BE2C (cell line): ENCODE measurements around the gene FGD4.

Experiments
- DNase-seq: peaks from one replicate; pipeline ENCODE4 v3.0.0-alpha.2; 2020
- H3K27me3 ChIP-seq: fragments of 250-450 bp; sonication (Bioruptor Pico); 2 replicates; pipeline ENCODE4 v1.5.1; 2020; ENCODE audit warnings: mild to moderate bottlenecking
- H3K36me3 ChIP-seq: fragments of 250-450 bp; sonication (Bioruptor Pico); 2 replicates; pipeline ENCODE4 v1.5.1; 2020; ENCODE audit warnings: mild to moderate bottlenecking
- H3K4me1 ChIP-seq: fragments of 250-450 bp; sonication (Bioruptor Pico); 2 replicates; pipeline ENCODE4 v1.5.1; 2020
- H3K4me3 ChIP-seq: 2 replicates; pipeline ENCODE4 v1.5.1; 2011; ENCODE audit warnings: low read depth, low read length
- H3K9me3 ChIP-seq: fragments of 250-450 bp; sonication (Bioruptor Pico); 2 replicates; pipeline ENCODE4 v1.5.1; 2020
- TF ChIP-seq, protein P1 (sequence below): IDR thresholded peaks from 2 replicates; pipeline ENCODE4 v1.5.1; 2012; ENCODE audit warnings: mild to moderate bottlenecking, low read depth, low read length

The FGD4 gene

DNA sequence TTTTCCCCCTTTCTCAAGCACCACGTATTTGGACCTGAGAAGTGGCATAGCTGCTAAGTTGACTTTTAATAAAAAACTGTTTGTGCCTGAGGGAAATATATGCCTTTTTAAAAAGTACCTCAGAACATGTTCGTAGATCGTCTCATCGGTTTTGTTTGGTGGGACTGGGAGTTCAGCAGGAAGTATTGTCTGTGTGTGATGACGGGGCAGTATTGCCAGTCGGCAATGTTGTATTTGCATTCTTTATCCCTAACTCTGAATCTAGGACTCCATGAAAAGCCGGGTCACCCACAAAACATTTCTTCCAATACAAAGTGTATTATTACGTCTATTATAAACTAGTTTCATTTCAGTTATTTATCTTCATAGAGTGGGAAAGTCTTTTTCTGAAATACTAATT lies 19.7 kb upstream of the FGD4 start:
- no peaks in the 10 kb centered on the region for H3K9me3 ChIP-seq
- TF ChIP-seq, protein P1, sequence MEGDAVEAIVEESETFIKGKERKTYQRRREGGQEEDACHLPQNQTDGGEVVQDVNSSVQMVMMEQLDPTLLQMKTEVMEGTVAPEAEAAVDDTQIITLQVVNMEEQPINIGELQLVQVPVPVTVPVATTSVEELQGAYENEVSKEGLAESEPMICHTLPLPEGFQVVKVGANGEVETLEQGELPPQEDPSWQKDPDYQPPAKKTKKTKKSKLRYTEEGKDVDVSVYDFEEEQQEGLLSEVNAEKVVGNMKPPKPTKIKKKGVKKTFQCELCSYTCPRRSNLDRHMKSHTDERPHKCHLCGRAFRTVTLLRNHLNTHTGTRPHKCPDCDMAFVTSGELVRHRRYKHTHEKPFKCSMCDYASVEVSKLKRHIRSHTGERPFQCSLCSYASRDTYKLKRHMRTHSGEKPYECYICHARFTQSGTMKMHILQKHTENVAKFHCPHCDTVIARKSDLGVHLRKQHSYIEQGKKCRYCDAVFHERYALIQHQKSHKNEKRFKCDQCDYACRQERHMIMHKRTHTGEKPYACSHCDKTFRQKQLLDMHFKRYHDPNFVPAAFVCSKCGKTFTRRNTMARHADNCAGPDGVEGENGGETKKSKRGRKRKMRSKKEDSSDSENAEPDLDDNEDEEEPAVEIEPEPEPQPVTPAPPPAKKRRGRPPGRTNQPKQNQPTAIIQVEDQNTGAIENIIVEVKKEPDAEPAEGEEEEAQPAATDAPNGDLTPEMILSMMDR: no peak

DNA sequence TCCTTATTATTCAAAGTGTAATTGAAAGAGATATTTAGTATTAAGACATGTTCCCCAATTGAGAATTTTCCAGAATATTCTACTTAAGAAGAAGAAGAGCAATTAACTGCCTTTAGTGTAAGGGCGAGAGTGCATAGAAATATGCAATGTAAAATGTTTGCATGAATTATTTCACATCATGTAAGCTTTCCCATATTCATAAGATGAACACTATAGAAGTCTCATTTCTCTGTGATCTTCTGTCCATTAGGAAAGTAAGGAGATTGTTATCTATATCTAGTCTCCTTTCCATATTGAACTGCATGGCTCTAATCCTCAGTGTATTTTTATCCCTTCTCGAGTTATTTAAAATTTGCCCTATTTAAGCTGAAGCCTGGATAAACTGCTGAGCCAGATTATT lies 17.1 kb upstream of the FGD4 start:
- Histone ChIP-seq H3K9me3 (no peaks in the 10 kb centered on the region), H3K4me1 (no peaks in the 10 kb centered on the region), H3K36me3 (no peaks in the 10 kb centered on the region; the same call in 1 of the 2 replicates), H3K4me3 (no peak overlapping the region), H3K27me3 (peaks cover 11% of the 10 kb centered on the region)
- TF ChIP-seq, protein P1: no peak
- no peak for DNase-seq

More for the DNA sequence above, 19.7 kb upstream of the FGD4 start:
- Histone ChIP-seq H3K36me3 (no peaks in the 10 kb centered on the region; the same call in 1 of the 2 replicates), H3K4me1 (no peaks in the 10 kb centered on the region), H3K27me3 (peaks cover 6% of the 10 kb centered on the region), H3K4me3 (no peak overlapping the region)
- no peak for DNase-seq

DNA sequence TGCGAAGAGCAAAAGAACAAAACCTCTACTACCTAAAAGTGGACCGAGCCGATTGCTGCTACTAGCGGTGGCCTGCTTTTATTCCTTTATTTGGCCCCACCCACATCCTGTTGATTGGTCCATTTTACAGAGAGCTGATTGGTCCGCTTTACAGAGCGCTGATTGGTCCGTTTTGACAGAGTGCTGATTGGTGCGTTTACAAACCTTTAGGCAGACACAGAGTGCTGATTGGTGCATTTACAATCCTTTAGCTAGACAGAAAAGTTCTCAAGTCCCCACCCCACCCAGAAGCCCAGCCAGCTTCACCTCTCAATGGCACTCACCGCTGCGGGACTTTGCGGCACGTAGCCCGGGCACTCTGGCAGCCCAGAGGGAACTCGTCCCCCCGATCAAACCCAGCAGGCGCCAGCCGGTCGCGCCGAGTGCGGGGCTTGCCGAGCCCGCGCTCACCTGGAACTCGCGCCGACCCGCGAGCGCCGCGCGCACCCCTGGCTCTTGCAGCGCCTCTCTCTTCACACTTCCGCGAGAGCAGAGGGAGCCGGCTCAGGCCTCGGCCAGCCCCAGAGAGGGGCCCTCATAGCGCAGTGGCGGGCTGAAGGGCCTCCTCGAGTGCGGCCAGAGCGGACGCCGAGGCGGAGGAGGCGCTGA lies 8.7 kb upstream of the FGD4 start:
- no peaks in the 10 kb centered on the region for H3K4me1 ChIP-seq
- peaks cover 24% of the 10 kb centered on the region for H3K27me3 ChIP-seq
- TF ChIP-seq, protein P1: no peak
- no peaks in the 10 kb centered on the region for H3K36me3 ChIP-seq
- no peak overlapping the region for H3K4me3 ChIP-seq
- DNase-seq: no peak
- H3K9me3 ChIP-seq: no peaks in the 10 kb centered on the region; the same call in none of the 2 replicates

DNA sequence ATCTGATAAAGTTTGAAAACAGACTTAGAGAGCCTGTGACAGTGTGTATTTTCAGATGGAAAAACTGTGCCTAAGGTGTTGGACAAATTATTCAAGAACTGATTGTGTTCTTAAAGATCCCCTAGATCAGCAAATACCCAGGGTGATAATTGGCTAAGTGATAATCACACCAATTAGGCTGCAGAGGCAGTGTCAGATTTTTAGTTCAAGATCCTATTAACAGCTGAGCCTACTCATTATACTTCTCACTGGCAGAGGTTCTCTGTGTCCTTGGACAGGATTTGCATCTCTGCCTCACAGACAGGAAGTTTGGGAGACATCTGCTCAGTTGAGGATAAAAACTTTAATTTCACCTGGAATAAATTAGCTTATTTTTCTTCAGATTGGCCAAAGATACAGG lies 4.3 kb upstream of the FGD4 start:
- DNase-seq: no peak
- Histone ChIP-seq H3K9me3 (no peaks in the 10 kb centered on the region; the same call in none of the 2 replicates), H3K27me3 (peaks cover 18% of the 10 kb centered on the region), H3K36me3 (no peaks in the 10 kb centered on the region), H3K4me3 (no peak overlapping the region), H3K4me1 (no peaks in the 10 kb centered on the region)
- TF ChIP-seq, protein P1: no peak

DNA sequence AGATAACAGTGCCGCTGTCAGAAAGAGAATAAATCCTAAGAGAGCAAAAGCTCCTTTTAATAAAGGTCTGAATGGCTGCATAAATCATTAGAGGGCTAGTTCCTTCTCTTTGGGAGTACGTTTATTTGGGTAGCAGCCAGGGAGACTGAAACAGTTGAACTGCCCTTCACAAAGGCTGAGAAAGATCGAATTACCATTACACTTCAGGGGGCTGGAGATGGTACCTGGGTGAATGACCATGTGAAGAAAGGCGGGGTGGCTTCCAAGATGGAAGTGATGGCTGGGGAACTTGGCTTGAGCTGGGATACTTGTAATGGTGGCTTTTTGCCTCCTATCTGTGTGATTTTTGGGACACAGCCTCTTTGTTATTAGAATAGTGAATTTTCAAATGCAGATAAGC lies 1.7 kb upstream of the FGD4 start:
- Histone ChIP-seq H3K27me3 (peaks cover 31% of the 10 kb centered on the region), H3K4me3 (no peak overlapping the region), H3K36me3 (no peaks in the 10 kb centered on the region), H3K9me3 (no peaks in the 10 kb centered on the region), H3K4me1 (no peaks in the 10 kb centered on the region)
- DNase-seq: no peak
- TF ChIP-seq, protein P1: no peak

DNA sequence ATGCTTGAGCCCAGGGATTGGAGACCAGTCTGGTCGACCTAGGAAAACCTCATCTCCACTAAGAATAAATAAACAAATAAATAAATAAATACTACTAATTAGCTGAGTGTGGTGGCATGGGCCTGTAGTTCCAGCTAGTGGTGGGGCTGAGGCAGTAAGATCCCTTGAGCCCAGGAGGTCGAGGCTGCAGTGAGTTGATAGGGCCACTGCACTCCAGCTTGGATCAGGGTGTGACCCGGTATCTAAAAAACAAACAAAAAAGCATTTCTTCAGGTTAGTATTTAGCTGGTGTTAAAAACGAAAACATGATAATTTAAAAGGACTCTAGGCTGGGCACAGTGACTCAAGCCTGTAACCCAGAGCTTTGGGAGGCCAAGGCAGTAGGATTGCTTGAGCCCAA lies 1.2 kb upstream of the FGD4 start:
- no peak overlapping the region for H3K4me3 ChIP-seq

More for the DNA sequence above, 1.2 kb upstream of the FGD4 start:
- DNase-seq: no peak
- Histone ChIP-seq H3K27me3 (peaks cover 31% of the 10 kb centered on the region), H3K36me3 (no peaks in the 10 kb centered on the region), H3K9me3 (no peaks in the 10 kb centered on the region), H3K4me1 (no peaks in the 10 kb centered on the region)
- TF ChIP-seq, protein P1: no peak
